ENCODE results near the gene MDFIC. TPM values are rescaled to one million over a fixed set of nuclear protein-coding genes. Genes with fewer than 3 reads are reported as not detected.

The MDFIC gene
- total RNA-seq, 1 donor from 2014 or later: 9.7 TPM

- Histone ChIP-seq H3K27me3 (ENCODE audit: control insufficient read depth, insufficient read depth, low read length) (no peaks in the 10 kb centered on the region), H3K36me3 (ENCODE audit: control insufficient read depth, insufficient read depth, low read length) (no peaks in the 10 kb centered on the region), H3K4me3 (ENCODE audit: low read depth, low read length) (no peak overlapping the region)
- DNase-seq (ENCODE audit: low read depth): no peak
- no peak for TF ChIP-seq CTCF (IDR thresholded peaks at IDR 0.05; ENCODE audit: insufficient read depth, low read length, poor library complexity, severe bottlenecking)
These were observed 11.8 kb downstream of the MDFIC start for GRCh38 chr7:114933658-114934057.

GRCh38 chr7:114934086-114934485 is 12.2 kb downstream of the MDFIC start:
- TF ChIP-seq CTCF (IDR thresholded peaks at IDR 0.05; ENCODE audit: insufficient read depth, low read length, poor library complexity, severe bottlenecking): no peak
- Histone ChIP-seq H3K4me3 (ENCODE audit: low read depth, low read length) (no peak overlapping the region), H3K36me3 (ENCODE audit: control insufficient read depth, insufficient read depth, low read length) (no peaks in the 10 kb centered on the region), H3K27me3 (ENCODE audit: control insufficient read depth, insufficient read depth, low read length) (no peaks in the 10 kb centered on the region)
- no peak for DNase-seq (ENCODE audit: low read depth)

- TF ChIP-seq CTCF (IDR thresholded peaks at IDR 0.05; ENCODE audit: insufficient read depth, low read length, poor library complexity, severe bottlenecking): no peak
- H3K4me3 ChIP-seq (ENCODE audit: low read depth, low read length): no peak overlapping the region
- H3K27me3 ChIP-seq (ENCODE audit: control insufficient read depth, insufficient read depth, low read length): no peaks in the 10 kb centered on the region
- no peaks in the 10 kb centered on the region for H3K36me3 ChIP-seq (ENCODE audit: control insufficient read depth, insufficient read depth, low read length)
- DNase-seq (ENCODE audit: low read depth): no peak
These were observed 12.8 kb downstream of the MDFIC start for GRCh38 chr7:114934713-114935112.

GRCh38 chr7:114936471-114936870 is 14.6 kb downstream of the MDFIC start:
- Histone ChIP-seq H3K27me3 (ENCODE audit: control insufficient read depth, insufficient read depth, low read length) (no peaks in the 10 kb centered on the region), H3K4me3 (ENCODE audit: low read depth, low read length) (no peak overlapping the region), H3K36me3 (ENCODE audit: control insufficient read depth, insufficient read depth, low read length) (no peaks in the 10 kb centered on the region)
- no peak for DNase-seq (ENCODE audit: low read depth)
- TF ChIP-seq CTCF (IDR thresholded peaks at IDR 0.05; ENCODE audit: insufficient read depth, low read length, poor library complexity, severe bottlenecking): no peak

- no peaks in the 10 kb centered on the region for H3K36me3 ChIP-seq (ENCODE audit: control insufficient read depth, insufficient read depth, low read length)
- no peak for TF ChIP-seq CTCF (IDR thresholded peaks at IDR 0.05; ENCODE audit: insufficient read depth, low read length, poor library complexity, severe bottlenecking)
- no peak for DNase-seq (ENCODE audit: low read depth)
- H3K4me3 ChIP-seq (ENCODE audit: low read depth, low read length): no peak overlapping the region
- H3K27me3 ChIP-seq (ENCODE audit: control insufficient read depth, insufficient read depth, low read length): no peaks in the 10 kb centered on the region
These were observed 15.6 kb downstream of the MDFIC start for GRCh38 chr7:114937446-114937845.

- DNase-seq (ENCODE audit: low read depth): no peak
- Histone ChIP-seq H3K4me3 (ENCODE audit: low read depth, low read length) (no peak overlapping the region), H3K27me3 (ENCODE audit: control insufficient read depth, insufficient read depth, low read length) (no peaks in the 10 kb centered on the region), H3K36me3 (ENCODE audit: control insufficient read depth, insufficient read depth, low read length) (no peaks in the 10 kb centered on the region)
- no peak for TF ChIP-seq CTCF (IDR thresholded peaks at IDR 0.05; ENCODE audit: insufficient read depth, low read length, poor library complexity, severe bottlenecking)
These were observed 16.9 kb downstream of the MDFIC start for GRCh38 chr7:114938785-114939184.
